ENCODE results near the gene IQGAP3.
A peak's percentile ranks its signal among the peaks of the same experiment; 100 is the strongest.
"Not testable (repeated sequence)": the region's sequence is repeated elsewhere in the genome, so short reads cannot be mapped to it uniquely, and the experiment has no call there.

The IQGAP3 gene

GRCh38 chr1:156571919-156572662, at the start of gene IQGAP3:
TSS of gene IQGAP3 (minus strand) at chr1:156572565. CDS start at chr1:156572529, 36 bp downstream.
- Histone ChIP-seq H3K4me3 (peak within 1 kb of the TSS; percentile 66), H3K27ac (no peak within 1 kb of the TSS)
- peak; percentile 81 for DNase-seq (ENCODE audit: low spot score)
- TF ChIP-seq CTCF (IDR thresholded peaks at IDR 0.05): no peak

GRCh38 chr1:156619582-156619955, 47.2 kb upstream of the IQGAP3 start:
- DNase-seq (ENCODE audit: low spot score): no peak
- no peak overlapping the region for H3K4me3 ChIP-seq
- TF ChIP-seq CTCF (IDR thresholded peaks at IDR 0.05): no peak
- H3K27ac ChIP-seq: no peak overlapping the region

GRCh38 chr1:156618853-156619581, 46.7 kb upstream of the IQGAP3 start, which contains the start of gene HAPLN2:
TSS of gene HAPLN2 (plus strand) at chr1:156619415. CDS start at chr1:156623491, 4,076 bp downstream.
- Histone ChIP-seq H3K4me3 (no peak within 1 kb of the TSS), H3K27ac (no peak within 1 kb of the TSS)
- no peak for TF ChIP-seq CTCF (IDR thresholded peaks at IDR 0.05)
- no peak for DNase-seq (ENCODE audit: low spot score)

GRCh38 chr1:156616463-156616862, 44.1 kb upstream of the IQGAP3 start:
- DNase-seq (ENCODE audit: low spot score): no peak
- peak overlapping the region; percentile 64 to 87 for H3K27ac ChIP-seq
- peak overlapping the region; percentile 53 for H3K4me3 ChIP-seq
- TF ChIP-seq CTCF (IDR thresholded peaks at IDR 0.05): no peak

GRCh38 chr1:156615946-156616345, 43.6 kb upstream of the IQGAP3 start:
- DNase-seq (ENCODE audit: low spot score): no peak
- peak overlapping the region; percentile 53 for H3K4me3 ChIP-seq
- TF ChIP-seq CTCF (IDR thresholded peaks at IDR 0.05): no peak
- H3K27ac ChIP-seq: peak overlapping the region; percentile 64 to 87

- DNase-seq (ENCODE audit: low spot score): no peak
- no peak overlapping the region for H3K4me3 ChIP-seq
- TF ChIP-seq CTCF (IDR thresholded peaks at IDR 0.05): no peak
- no peak overlapping the region for H3K27ac ChIP-seq
These were observed 40.3 kb upstream of the IQGAP3 start for GRCh38 chr1:156612666-156613065.

- not testable (repeated sequence) for H3K27ac ChIP-seq; H3K4me3 ChIP-seq; DNase-seq (ENCODE audit: low spot score)
These were observed 37.7 kb upstream of the IQGAP3 start for GRCh38 chr1:156610072-156610471.

Data from coronary artery (tissue), 2 donors.